GM12878 (cell line): ENCODE data around the gene CCNA2. TPM values are rescaled to one million over a fixed set of nuclear protein-coding genes. Genes with fewer than 3 reads are reported as not detected.

Source experiments
- ATAC-seq: fragments of 200-7000 bp; cut with Tn5 transposase; 3 replicates; pipeline ENCODE4 v1.9.1; 2020; ENCODE audit warnings: mild to moderate bottlenecking, moderate library complexity
- BruUV-seq: library from RNA; stranded (reverse); fragments of 400-500 nt; replicated peaks from 2 replicates; lab custom pipeline; 2021; lab: Mats Ljungman, UMichigan
- CTCF ChIA-PET: fragments of 300-600 bp; sonication (Branson Sonifier 250); formaldehyde crosslinking; extraction: SDS; loops from one replicate; lab custom pipeline; 2021; ENCODE audit warnings: inconsistent platforms; lab: Yijun Ruan, JAX
- POLR2A ChIA-PET: fragments of 350-600 bp; formaldehyde crosslinking; extraction: SDS; loops from one replicate; lab custom pipeline; 2021; ENCODE audit warnings: inconsistent platforms; lab: Charles Lee
- RAD21 ChIA-PET: fragments of 300-600 bp; sonication (Branson Sonifier 250); formaldehyde crosslinking; loops from one replicate; lab custom pipeline; 2023; ENCODE audit warnings: antibody characterized with exemption; ENCODE audit not compliant: unreplicated experiment; lab: Charles Lee
- SMC1A ChIA-PET: fragments of 300-600 bp; sonication (Branson Sonifier 250); formaldehyde crosslinking; loops from one replicate; lab custom pipeline; 2023; ENCODE audit not compliant: unreplicated experiment, uncharacterized antibody; lab: Charles Lee
- DNase-seq: peaks from one replicate; pipeline ENCODE4 v3.0.0-alpha.2; 2011; ENCODE audit warnings: low read depth, low spot score
- FAIRE-seq: peaks from 3 replicates; lab custom pipeline; 2011; peaks lifted over from hg19 to GRCh38; lab: Jason Lieb, UNC
- H2AFZ ChIP-seq: 2 replicates; pipeline ENCODE4 v1.6.0; 2011; ENCODE audit warnings: low read depth, low read length, control low read depth; ENCODE audit not compliant: control insufficient read depth
- H3K27ac ChIP-seq: 2 replicates; pipeline ENCODE4 v1.5.1; 2011; ENCODE audit warnings: control low read depth; ENCODE audit not compliant: control insufficient read depth, insufficient read depth
- H3K27me3 ChIP-seq, 2 experiments: replicated peaks in 1 of 2; 2 replicates each; pipeline versions ENCODE4 v1.6.0 to v1.6.1; 2011; ENCODE audit warnings: low read length in 1 of 2; ENCODE audit not compliant: control insufficient read depth in 2 of 2, insufficient read depth in 2 of 2
- H3K36me3 ChIP-seq, 2 experiments: 2 replicates each; pipeline ENCODE4 v1.5.1; 2011; ENCODE audit warnings: low read length in 1 of 2; ENCODE audit not compliant: control insufficient read depth in 2 of 2, insufficient read depth in 2 of 2
- H3K4me1 ChIP-seq: 2 replicates; pipeline ENCODE4 v1.6.1; 2011; ENCODE audit warnings: mild to moderate bottlenecking, low read length, moderate library complexity, mixed read lengths; ENCODE audit not compliant: control insufficient read depth, insufficient read depth
- H3K4me2 ChIP-seq: 2 replicates; pipeline ENCODE4 v1.6.0; 2011; ENCODE audit warnings: control low read depth; ENCODE audit not compliant: control insufficient read depth, insufficient read depth
- H3K4me3 ChIP-seq: fragments of 200-600 bp; sonication (generic); 2 replicates; pipeline ENCODE4 v1.5.1; 2016
- H3K79me2 ChIP-seq: 2 replicates; pipeline ENCODE4 v1.6.0; 2011; ENCODE audit warnings: low read length; ENCODE audit not compliant: control insufficient read depth, insufficient read depth
- H3K9ac ChIP-seq: 2 replicates; pipeline ENCODE4 v1.8.0; 2011; ENCODE audit warnings: low read length, control low read depth, mixed read lengths; ENCODE audit not compliant: control insufficient read depth, insufficient read depth
- H3K9me3 ChIP-seq: replicated peaks from 3 replicates; pipeline ENCODE4 v1.5.1; 2011; ENCODE audit warnings: mild to moderate bottlenecking, low read length; ENCODE audit not compliant: control insufficient read depth, insufficient read depth
- H4K20me1 ChIP-seq: 2 replicates; pipeline ENCODE4 v1.6.0; 2011; ENCODE audit not compliant: control insufficient read depth, insufficient read depth
- BHLHE40 ChIP-seq, 2 experiments: fragments of 450-650 bp in 1 of 2; IDR thresholded peaks; 2 replicates each; pipeline ENCODE4 v1.6.1; 2011 to 2017; ENCODE audit warnings: low read depth in 2 of 2, borderline replicate concordance in 1 of 2, improper control_type of control experiment in 1 of 2, low read length in 1 of 2, mild to moderate bottlenecking in 1 of 2
- BRCA1 ChIP-seq: IDR thresholded peaks from 2 replicates; pipeline ENCODE4 v1.6.1; 2011; ENCODE audit warnings: low read depth, low read length, improper control_type of control experiment
- CBFB ChIP-seq: IDR thresholded peaks from 2 replicates; pipeline ENCODE4 v1.6.1; 2016; ENCODE audit warnings: antibody characterized with exemption, low read depth
- CBX5 ChIP-seq: sonication (generic); IDR thresholded peaks from 2 replicates; pipeline ENCODE4 v1.6.1; 2016; ENCODE audit warnings: low read depth, moderate library complexity, mild to moderate bottlenecking, inconsistent platforms
- EP300 ChIP-seq, 2 experiments: fragments of 150-350 bp in 1 of 2; IDR thresholded peaks; 2 replicates each; pipeline ENCODE4 v1.6.1; 2011 to 2012; ENCODE audit warnings: low read depth in 2 of 2, low read length in 2 of 2, borderline replicate concordance in 1 of 2, improper control_type of control experiment in 1 of 2, inconsistent platforms in 1 of 2; ENCODE audit not compliant: control insufficient read depth in 1 of 2
- EZH2 ChIP-seq: IDR thresholded peaks from 2 replicates; pipeline ENCODE4 v1.6.1; 2012; ENCODE audit warnings: low read depth, mild to moderate bottlenecking, control low read depth, inconsistent platforms, low read length, borderline replicate concordance; ENCODE audit not compliant: control insufficient read depth
- MEF2A ChIP-seq: IDR thresholded peaks from 2 replicates; pipeline ENCODE4 v1.6.1; 2011; ENCODE audit warnings: low read depth, mild to moderate bottlenecking, low read length, moderate library complexity; ENCODE audit not compliant: insufficient read depth
- NR2C1 ChIP-seq: fragments of 450-650 bp; IDR thresholded peaks from 2 replicates; pipeline ENCODE4 v1.6.1; 2017; ENCODE audit warnings: antibody characterized with exemption, mild to moderate bottlenecking, moderate library complexity
- POLR2A ChIP-seq: IDR thresholded peaks from 2 replicates; pipeline ENCODE4 v1.6.1; 2011; ENCODE audit warnings: low read depth, mild to moderate bottlenecking, low read length
- POLR2AphosphoS2 ChIP-seq: IDR thresholded peaks from 2 replicates; pipeline ENCODE4 v1.6.1; 2011; ENCODE audit warnings: low read depth, mild to moderate bottlenecking, low read length, improper control_type of control experiment, moderate library complexity
- POLR2AphosphoS5 ChIP-seq: IDR thresholded peaks from 2 replicates; pipeline ENCODE4 v1.6.1; 2011; ENCODE audit warnings: mild to moderate bottlenecking, low read length, inconsistent platforms
- RUNX3 ChIP-seq: IDR thresholded peaks from 2 replicates; pipeline ENCODE4 v1.6.1; 2012; ENCODE audit warnings: low read length, inconsistent platforms
- WGBS: methylation state at CpG from one replicate; pipeline ENCODE4 v1.1.6; 2016; ENCODE audit warnings: low lambda C conversion rate; ENCODE audit not compliant: insufficient replicate concordance, insufficient coverage; ENCODE audit errors: missing lambda C conversion rate; 5-methylcytosine and 5-hydroxymethylcytosine counted together
- in situ Hi-C: fragments of 300-500 bp; cut with MboI; formaldehyde crosslinking; loops from 9 replicates; pipeline ENCODE4 v1.14.3; 2018; ENCODE audit warnings: mixed read lengths
- intact Hi-C: fragments of 100-400 bp; cut with micrococcal nuclease; formaldehyde crosslinking; loops from one replicate; pipeline ENCODE4 v1.14.2; 2022; ENCODE audit not compliant: unreplicated experiment
- polyA plus RNA-seq, 11 experiments: library from polyadenylated mRNA; depleted of rRNA in 4 of 11; unstranded in 6 of 11; stranded (reverse) in 5 of 11; fragments of >200 nt; fragmentation: Nextera tagmentation in 4 of 11; fragmentation: Illumina TruSeq in 1 of 11; extraction: Ambion mirVana in 4 of 11; extraction: Trizol in 1 of 11; gene quantifications; 1 replicate in 1 of 11; 2 replicates in 10 of 11; pipeline versions ENCODE4 v1.2.1 to v1.2.3, GENCODE V29; 2011 to 2016; ENCODE audit warnings: inconsistent platforms in 2 of 11, missing spikeins in 2 of 11, low read depth in 1 of 11
- total RNA-seq, 4 experiments: library from RNA; depleted of rRNA in 3 of 4; stranded (reverse); fragments of >200 nt in 3 of 4; fragmentation: Illumina TruSeq in 1 of 4; extraction: Trizol in 1 of 4; gene quantifications; 2 replicates each; pipeline versions ENCODE4 v1.2.1 to v1.2.3, GENCODE V29; 2013 to 2021
- TF ChIP-seq, protein P1 (sequence below): IDR thresholded peaks from 2 replicates; pipeline ENCODE4 v1.6.1; 2011; ENCODE audit warnings: borderline replicate concordance, low read depth, mild to moderate bottlenecking, moderate library complexity, mixed read lengths, low read length; ENCODE audit not compliant: insufficient read depth; ENCODE audit errors: extremely low read length
- TF ChIP-seq, protein P2 (sequence below): fragments of 450-650 bp; IDR thresholded peaks from 2 replicates; pipeline ENCODE4 v1.6.1; 2016; ENCODE audit warnings: mild to moderate bottlenecking
- TF ChIP-seq, protein P3 (sequence below): fragments of 450-650 bp; IDR thresholded peaks from 2 replicates; pipeline ENCODE4 v1.6.1; 2016; ENCODE audit warnings: mild to moderate bottlenecking
- TF ChIP-seq, protein P4 (sequence below): IDR thresholded peaks from 2 replicates; pipeline ENCODE4 v1.6.1; 2012; ENCODE audit warnings: mild to moderate bottlenecking, low read depth, low read length

Gene CCNA2
- total and polyA plus RNA-seq, 10 of the 15 experiments (the other 5 are each of a cell fraction or from before 2014, with no cell fraction given), result 21.8 to 153 (median 94.5) TPM

DNA sequence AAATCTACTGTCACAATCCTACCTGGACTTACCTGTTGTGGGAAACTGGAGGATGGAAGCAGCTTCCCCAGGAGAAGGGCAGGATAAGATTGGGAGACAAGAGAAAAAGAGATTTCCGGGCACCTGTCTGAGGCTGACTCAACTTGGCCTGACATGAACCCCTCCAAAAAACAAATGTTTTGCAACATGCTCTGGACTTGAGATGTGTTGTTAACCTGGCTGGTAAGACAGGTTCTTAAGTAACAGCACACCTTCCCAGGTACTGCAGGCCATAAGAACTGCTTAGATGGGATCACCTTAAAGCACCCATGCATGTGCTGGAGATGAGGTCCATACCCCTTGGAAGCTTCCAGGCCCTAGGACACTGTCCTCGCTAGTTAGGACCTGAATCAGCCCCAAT is 54.3 kb downstream of the CCNA2 start:
- H3K9ac ChIP-seq, result no peak overlapping the region
- H3K27me3 ChIP-seq, result peaks cover 1 to 5% of the 10 kb centered on the region in 2 experiments; a peak in 2 of 4 replicates
- ATAC-seq (no peak), DNase-seq (no peak), FAIRE-seq (no peak)
- H2AFZ ChIP-seq, result no peak overlapping the region
- H3K79me2 ChIP-seq, result no peaks in the 10 kb centered on the region
- BruUV-seq, result no TSS peak
- H3K27ac ChIP-seq, result no peak overlapping the region
- 73% methylated on average over 2 of the region's 2 CpGs for WGBS
- ChIA-PET CTCF (no interaction called here), RAD21 (no interaction called here), SMC1A (interaction anchor here (1.5 to 6.4 kb wide), 3 partner anchors 8 to 17 kb away, joined by 3 to 36 read pairs (median 3); no protein-coding TSS in a partner anchor), POLR2A (no interaction called here)
- H3K36me3 ChIP-seq, result no peaks in the 10 kb centered on the region
- no peaks in the 10 kb centered on the region; the same call in 2 of the 3 replicates for H3K9me3 ChIP-seq
- in situ Hi-C loops (no loop called here), intact Hi-C loops (no loop called here)
- H3K4me2 ChIP-seq, result no peak overlapping the region
- TF ChIP-seq CBFB (no peak), POLR2A (no peak), EP300 (IDR thresholded peaks at IDR 0.05; ENCODE audit: borderline replicate concordance in 1 of 2, control insufficient read depth in 1 of 2, low read depth in 2 of 2, low read length in 2 of 2) (no peak), POLR2AphosphoS2 (no peak), NR2C1 (no peak), EZH2 (no peak), RUNX3 (no peak), BRCA1 (no peak), BHLHE40 (IDR thresholded peaks at IDR 0.05; ENCODE audit: borderline replicate concordance in 1 of 2, low read depth in 2 of 2, low read length in 1 of 2) (no peak), MEF2A (no peak), CBX5 (no peak), POLR2AphosphoS5 (no peak)
- TF ChIP-seq, protein P1, sequence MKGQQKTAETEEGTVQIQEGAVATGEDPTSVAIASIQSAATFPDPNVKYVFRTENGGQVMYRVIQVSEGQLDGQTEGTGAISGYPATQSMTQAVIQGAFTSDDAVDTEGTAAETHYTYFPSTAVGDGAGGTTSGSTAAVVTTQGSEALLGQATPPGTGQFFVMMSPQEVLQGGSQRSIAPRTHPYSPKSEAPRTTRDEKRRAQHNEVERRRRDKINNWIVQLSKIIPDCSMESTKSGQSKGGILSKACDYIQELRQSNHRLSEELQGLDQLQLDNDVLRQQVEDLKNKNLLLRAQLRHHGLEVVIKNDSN, result no peak
- TF ChIP-seq, protein P2, sequence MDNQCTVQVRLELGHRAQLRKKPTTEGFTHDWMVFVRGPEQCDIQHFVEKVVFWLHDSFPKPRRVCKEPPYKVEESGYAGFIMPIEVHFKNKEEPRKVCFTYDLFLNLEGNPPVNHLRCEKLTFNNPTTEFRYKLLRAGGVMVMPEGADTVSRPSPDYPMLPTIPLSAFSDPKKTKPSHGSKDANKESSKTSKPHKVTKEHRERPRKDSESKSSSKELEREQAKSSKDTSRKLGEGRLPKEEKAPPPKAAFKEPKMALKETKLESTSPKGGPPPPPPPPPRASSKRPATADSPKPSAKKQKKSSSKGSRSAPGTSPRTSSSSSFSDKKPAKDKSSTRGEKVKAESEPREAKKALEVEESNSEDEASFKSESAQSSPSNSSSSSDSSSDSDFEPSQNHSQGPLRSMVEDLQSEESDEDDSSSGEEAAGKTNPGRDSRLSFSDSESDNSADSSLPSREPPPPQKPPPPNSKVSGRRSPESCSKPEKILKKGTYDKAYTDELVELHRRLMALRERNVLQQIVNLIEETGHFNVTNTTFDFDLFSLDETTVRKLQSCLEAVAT, result no peak
- TF ChIP-seq, protein P3, sequence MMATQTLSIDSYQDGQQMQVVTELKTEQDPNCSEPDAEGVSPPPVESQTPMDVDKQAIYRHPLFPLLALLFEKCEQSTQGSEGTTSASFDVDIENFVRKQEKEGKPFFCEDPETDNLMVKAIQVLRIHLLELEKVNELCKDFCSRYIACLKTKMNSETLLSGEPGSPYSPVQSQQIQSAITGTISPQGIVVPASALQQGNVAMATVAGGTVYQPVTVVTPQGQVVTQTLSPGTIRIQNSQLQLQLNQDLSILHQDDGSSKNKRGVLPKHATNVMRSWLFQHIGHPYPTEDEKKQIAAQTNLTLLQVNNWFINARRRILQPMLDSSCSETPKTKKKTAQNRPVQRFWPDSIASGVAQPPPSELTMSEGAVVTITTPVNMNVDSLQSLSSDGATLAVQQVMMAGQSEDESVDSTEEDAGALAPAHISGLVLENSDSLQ, result no peak
- TF ChIP-seq, protein P4, sequence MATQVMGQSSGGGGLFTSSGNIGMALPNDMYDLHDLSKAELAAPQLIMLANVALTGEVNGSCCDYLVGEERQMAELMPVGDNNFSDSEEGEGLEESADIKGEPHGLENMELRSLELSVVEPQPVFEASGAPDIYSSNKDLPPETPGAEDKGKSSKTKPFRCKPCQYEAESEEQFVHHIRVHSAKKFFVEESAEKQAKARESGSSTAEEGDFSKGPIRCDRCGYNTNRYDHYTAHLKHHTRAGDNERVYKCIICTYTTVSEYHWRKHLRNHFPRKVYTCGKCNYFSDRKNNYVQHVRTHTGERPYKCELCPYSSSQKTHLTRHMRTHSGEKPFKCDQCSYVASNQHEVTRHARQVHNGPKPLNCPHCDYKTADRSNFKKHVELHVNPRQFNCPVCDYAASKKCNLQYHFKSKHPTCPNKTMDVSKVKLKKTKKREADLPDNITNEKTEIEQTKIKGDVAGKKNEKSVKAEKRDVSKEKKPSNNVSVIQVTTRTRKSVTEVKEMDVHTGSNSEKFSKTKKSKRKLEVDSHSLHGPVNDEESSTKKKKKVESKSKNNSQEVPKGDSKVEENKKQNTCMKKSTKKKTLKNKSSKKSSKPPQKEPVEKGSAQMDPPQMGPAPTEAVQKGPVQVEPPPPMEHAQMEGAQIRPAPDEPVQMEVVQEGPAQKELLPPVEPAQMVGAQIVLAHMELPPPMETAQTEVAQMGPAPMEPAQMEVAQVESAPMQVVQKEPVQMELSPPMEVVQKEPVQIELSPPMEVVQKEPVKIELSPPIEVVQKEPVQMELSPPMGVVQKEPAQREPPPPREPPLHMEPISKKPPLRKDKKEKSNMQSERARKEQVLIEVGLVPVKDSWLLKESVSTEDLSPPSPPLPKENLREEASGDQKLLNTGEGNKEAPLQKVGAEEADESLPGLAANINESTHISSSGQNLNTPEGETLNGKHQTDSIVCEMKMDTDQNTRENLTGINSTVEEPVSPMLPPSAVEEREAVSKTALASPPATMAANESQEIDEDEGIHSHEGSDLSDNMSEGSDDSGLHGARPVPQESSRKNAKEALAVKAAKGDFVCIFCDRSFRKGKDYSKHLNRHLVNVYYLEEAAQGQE, result no peak
- no peaks in the 10 kb centered on the region; the same call in 1 of the 2 replicates for H4K20me1 ChIP-seq
- H3K4me3 ChIP-seq, result no peak overlapping the region
- H3K4me1 ChIP-seq, result no peaks in the 10 kb centered on the region
